GM12891 (cell line): ENCODE measurements around the gene FOXA3.

Source experiments
- POLR2A ChIP-seq: IDR thresholded peaks from 2 replicates; pipeline ENCODE4 v1.6.1; 2011; ENCODE audit warnings: low read depth, low read length, control low read depth
- SPI1 ChIP-seq: IDR thresholded peaks from 2 replicates; pipeline ENCODE4 v1.6.1; 2011; ENCODE audit warnings: low read depth, low read length, control low read depth
- TAF1 ChIP-seq: IDR thresholded peaks from 2 replicates; pipeline ENCODE4 v1.6.1; 2011; ENCODE audit warnings: low read depth, low read length, control low read depth

DNA sequence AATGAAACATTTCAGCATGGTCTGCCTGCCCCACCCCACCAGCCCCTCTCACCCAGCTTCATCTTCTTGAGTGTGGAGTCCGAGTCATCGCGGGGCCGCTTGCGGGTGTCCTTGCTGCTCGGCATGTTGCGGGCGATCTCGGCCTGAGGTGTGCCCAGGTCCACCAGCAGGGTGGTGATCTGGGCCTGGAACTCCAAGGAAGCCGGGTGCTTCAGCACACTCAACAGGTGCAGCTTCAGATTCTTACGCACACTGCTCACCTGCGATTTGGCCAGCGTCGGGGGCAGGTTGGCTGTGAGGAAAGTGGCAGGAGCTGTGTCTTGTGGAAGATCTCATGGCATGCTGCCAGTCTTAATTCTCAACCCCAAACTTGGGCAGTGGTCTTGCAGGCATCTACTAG is 21.9 kb upstream of the FOXA3 start:
- TF ChIP-seq POLR2A (no peak), SPI1 (no peak), TAF1 (no peak)
